22Rv1 (cell line): ENCODE measurements around the gene IDE.

Experiments used
- CTCF ChIP-seq: fragments of 450-650 bp; IDR thresholded peaks from 2 replicates; pipeline ENCODE4 v1.5.1; 2017; ENCODE audit warnings: mild to moderate bottlenecking
- ZFX ChIP-seq: fragments of 450-650 bp; IDR thresholded peaks from 2 replicates; pipeline ENCODE4 v1.6.1; 2017; ENCODE audit warnings: antibody characterized with exemption, borderline replicate concordance

GRCh38 chr10:92572362-92573090, 1.4 kb downstream of the IDE start:
- TF ChIP-seq CTCF: no peak
- TF ChIP-seq ZFX: no peak
